GM20431 (cell line): ENCODE measurements around the gene ZNF598.
"Not testable (repeated sequence)": the region's sequence is repeated elsewhere in the genome, so short reads cannot be mapped to it uniquely, and the experiment has no call there.

Source experiments
- in situ Hi-C: fragments of 300-500 bp; cut with MseI, MboI; formaldehyde crosslinking; loops from one replicate; pipeline ENCODE4 v1.15.0; 2020; ENCODE audit warnings: low sequenced_read_pairs; ENCODE audit not compliant: unreplicated experiment

Gene ZNF598

GRCh38 chr16:1962161-1963153 is 47.2 kb downstream of the ZNF598 start:
- in situ Hi-C loops: not testable (repeated sequence)

GRCh38 chr16:1961651-1962067 is 48.0 kb downstream of the ZNF598 start:
- in situ Hi-C loops: no loop called here

GRCh38 chr16:1960665-1961630 is 48.7 kb downstream of the ZNF598 start:
- in situ Hi-C loops: no loop called here

- in situ Hi-C loops: no loop called here
Measured at GRCh38 chr16:1959269-1960039, 50.2 kb downstream of the ZNF598 start, which contains the start of gene NDUFB10. Gene NDUFB10 (plus strand): TSS chr16:1959538. CDS start chr16:1959625, 87 bp downstream.

GRCh38 chr16:1958715-1959268 is 50.8 kb downstream of the ZNF598 start:
- in situ Hi-C loops: no loop called here

GRCh38 chr16:1958143-1958491 is 51.5 kb downstream of the ZNF598 start:
- in situ Hi-C loops: not testable (repeated sequence)

GRCh38 chr16:1957434-1958142 is 52.0 kb downstream of the ZNF598 start:
- in situ Hi-C loops: not testable (repeated sequence)

- in situ Hi-C loops: no loop called here
Measured at GRCh38 chr16:1953734-1954133, 55.9 kb downstream of the ZNF598 start.

- in situ Hi-C loops: no loop called here
Measured at GRCh38 chr16:1950559-1950958, 59.1 kb downstream of the ZNF598 start.

- in situ Hi-C loops: no loop called here
Measured at GRCh38 chr16:1950047-1950446, 59.6 kb downstream of the ZNF598 start.

GRCh38 chr16:1949507-1949906 is 60.1 kb downstream of the ZNF598 start:
- in situ Hi-C loops: no loop called here
